Thyroid gland (tissue), 4 donors: ENCODE measurements around the gene ZNF19.

ENCODE experiments used
- CTCF ChIP-seq, 6 experiments: fragments of 200-600 bp in 3 of 6; fragments of 450-650 bp in 3 of 6; sonication (generic) in 3 of 6; IDR thresholded peaks; one replicate each; pipeline ENCODE4 v1.5.1; 2016 to 2019; ENCODE audit warnings: antibody characterized with exemption in 6 of 6, mild to moderate bottlenecking in 2 of 6, inconsistent platforms in 1 of 6, moderate library complexity in 1 of 6
- POLR2A ChIP-seq, 2 donors: fragments of 450-650 bp; IDR thresholded peaks; one replicate each; pipeline ENCODE4 v1.6.1; 2017; ENCODE audit warnings: antibody characterized with exemption in 2 of 2, mild to moderate bottlenecking in 2 of 2, moderate library complexity in 1 of 2

- TF ChIP-seq POLR2A (IDR thresholded peaks at IDR 0.05) (no peak), CTCF (IDR thresholded peaks at IDR 0.05) (no peak)
Measured at GRCh38 chr16:71473891-71474290, 15.2 kb downstream of the ZNF19 start.
